Measurements from ENCODE around the gene POP5.

Gene POP5

DNA sequence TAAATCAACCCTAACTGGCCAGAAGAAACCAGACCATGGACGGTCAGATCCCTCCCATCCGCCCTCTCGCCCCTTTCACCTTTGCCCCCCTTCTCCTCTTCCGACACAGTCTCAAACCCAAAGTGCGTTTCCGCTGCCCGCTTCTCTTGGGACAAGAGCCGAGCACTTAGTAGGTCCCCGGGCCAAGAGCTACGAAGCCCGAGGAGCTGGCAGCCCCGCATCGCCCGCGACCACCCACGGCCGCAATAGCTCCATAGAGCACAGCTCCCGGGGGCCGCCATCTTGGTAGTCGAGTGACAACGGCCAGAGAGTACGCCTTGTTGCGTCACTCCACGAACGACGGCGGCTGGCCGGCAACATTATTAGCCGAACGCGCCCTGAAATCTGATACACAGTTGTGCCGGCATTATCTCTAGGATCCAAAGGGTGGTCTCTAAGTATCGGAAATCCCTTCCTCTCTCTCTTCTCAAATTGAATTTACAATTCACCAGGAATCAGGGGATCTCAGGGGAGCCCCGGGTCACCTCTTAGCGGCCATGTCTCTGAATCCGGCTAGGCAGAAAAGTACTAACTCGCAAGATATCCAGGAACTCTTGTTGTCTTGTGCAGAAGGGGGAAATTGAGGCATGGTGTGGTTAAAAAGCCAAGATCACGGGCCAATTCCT, 52.2 kb downstream of the POP5 start, which contains the start of gene COQ5 (continued):
- TF ChIP-seq, protein P1, sequence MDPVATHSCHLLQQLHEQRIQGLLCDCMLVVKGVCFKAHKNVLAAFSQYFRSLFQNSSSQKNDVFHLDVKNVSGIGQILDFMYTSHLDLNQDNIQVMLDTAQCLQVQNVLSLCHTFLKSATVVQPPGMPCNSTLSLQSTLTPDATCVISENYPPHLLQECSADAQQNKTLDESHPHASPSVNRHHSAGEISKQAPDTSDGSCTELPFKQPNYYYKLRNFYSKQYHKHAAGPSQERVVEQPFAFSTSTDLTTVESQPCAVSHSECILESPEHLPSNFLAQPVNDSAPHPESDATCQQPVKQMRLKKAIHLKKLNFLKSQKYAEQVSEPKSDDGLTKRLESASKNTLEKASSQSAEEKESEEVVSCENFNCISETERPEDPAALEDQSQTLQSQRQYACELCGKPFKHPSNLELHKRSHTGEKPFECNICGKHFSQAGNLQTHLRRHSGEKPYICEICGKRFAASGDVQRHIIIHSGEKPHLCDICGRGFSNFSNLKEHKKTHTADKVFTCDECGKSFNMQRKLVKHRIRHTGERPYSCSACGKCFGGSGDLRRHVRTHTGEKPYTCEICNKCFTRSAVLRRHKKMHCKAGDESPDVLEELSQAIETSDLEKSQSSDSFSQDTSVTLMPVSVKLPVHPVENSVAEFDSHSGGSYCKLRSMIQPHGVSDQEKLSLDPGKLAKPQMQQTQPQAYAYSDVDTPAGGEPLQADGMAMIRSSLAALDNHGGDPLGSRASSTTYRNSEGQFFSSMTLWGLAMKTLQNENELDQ (tag by site-specific recombination; IDR thresholded peaks at IDR 0.05; ENCODE audit: low read depth) = no peak
- no peak for TF ChIP-seq ZNF433 (tag by site-specific recombination; IDR thresholded peaks at IDR 0.05; ENCODE audit: low read depth)
- no peak for TF ChIP-seq RBAK (tag by site-specific recombination; IDR thresholded peaks at IDR 0.05)
- TF ChIP-seq ZNF629 (tag by site-specific recombination; IDR thresholded peaks at IDR 0.05) = peak; percentile 97
- TF ChIP-seq, protein P2, sequence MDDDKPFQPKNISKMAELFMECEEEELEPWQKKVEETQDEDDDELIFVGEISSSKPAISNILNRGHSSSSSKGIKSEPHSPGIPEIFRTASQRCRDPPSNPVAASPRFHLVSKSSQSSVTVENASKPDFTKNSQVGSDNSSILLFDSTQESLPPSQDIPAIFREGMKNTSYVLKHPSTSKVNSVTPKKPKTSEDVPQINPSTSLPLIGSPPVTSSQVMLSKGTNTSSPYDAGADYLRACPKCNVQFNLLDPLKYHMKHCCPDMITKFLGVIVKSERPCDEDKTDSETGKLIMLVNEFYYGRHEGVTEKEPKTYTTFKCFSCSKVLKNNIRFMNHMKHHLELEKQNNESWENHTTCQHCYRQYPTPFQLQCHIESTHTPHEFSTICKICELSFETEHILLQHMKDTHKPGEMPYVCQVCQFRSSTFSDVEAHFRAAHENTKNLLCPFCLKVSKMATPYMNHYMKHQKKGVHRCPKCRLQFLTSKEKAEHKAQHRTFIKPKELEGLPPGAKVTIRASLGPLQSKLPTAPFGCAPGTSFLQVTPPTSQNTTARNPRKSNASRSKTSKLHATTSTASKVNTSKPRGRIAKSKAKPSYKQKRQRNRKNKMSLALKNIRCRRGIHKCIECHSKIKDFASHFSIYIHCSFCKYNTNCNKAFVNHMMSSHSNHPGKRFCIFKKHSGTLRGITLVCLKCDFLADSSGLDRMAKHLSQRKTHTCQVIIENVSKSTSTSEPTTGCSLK (tag by site-specific recombination; IDR thresholded peaks at IDR 0.05) = no peak
- 0 out of 2 replicates have a peak, but pooled peaks have one; percentile 5 for TF ChIP-seq OSR2 (tag by site-specific recombination; IDR thresholded peaks at IDR 0.05)
- peak; percentile 8; the same call in 1 of the 2 replicates for TF ChIP-seq ZNF623 (tag by site-specific recombination; IDR thresholded peaks at IDR 0.05)
- peak; percentile 85 for TF ChIP-seq ZNF660 (tag by site-specific recombination; IDR thresholded peaks at IDR 0.05)
- TF ChIP-seq, protein P3, sequence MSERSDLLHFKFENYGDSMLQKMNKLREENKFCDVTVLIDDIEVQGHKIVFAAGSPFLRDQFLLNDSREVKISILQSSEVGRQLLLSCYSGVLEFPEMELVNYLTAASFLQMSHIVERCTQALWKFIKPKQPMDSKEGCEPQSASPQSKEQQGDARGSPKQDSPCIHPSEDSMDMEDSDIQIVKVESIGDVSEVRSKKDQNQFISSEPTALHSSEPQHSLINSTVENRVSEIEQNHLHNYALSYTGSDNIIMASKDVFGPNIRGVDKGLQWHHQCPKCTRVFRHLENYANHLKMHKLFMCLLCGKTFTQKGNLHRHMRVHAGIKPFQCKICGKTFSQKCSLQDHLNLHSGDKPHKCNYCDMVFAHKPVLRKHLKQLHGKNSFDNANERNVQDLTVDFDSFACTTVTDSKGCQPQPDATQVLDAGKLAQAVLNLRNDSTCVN (tag by site-specific recombination; optimal IDR thresholded peaks at IDR 0.05) = peak; percentile 27
- TF ChIP-seq, protein P4, sequence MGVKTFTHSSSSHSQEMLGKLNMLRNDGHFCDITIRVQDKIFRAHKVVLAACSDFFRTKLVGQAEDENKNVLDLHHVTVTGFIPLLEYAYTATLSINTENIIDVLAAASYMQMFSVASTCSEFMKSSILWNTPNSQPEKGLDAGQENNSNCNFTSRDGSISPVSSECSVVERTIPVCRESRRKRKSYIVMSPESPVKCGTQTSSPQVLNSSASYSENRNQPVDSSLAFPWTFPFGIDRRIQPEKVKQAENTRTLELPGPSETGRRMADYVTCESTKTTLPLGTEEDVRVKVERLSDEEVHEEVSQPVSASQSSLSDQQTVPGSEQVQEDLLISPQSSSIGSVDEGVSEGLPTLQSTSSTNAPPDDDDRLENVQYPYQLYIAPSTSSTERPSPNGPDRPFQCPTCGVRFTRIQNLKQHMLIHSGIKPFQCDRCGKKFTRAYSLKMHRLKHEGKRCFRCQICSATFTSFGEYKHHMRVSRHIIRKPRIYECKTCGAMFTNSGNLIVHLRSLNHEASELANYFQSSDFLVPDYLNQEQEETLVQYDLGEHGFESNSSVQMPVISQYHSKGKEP (tag by site-specific recombination; IDR thresholded peaks at IDR 0.05) = 0 out of 2 replicates have a peak, but pooled peaks have one; percentile 6
- TF ChIP-seq ZNF624 (tag by site-specific recombination; IDR thresholded peaks at IDR 0.05) = no peak
- peak; percentile 63 for TF ChIP-seq WT1 (tag by site-specific recombination; IDR thresholded peaks at IDR 0.05)
- no peak for TF ChIP-seq ZNF16 (tag by site-specific recombination; IDR thresholded peaks at IDR 0.05; ENCODE audit: low read depth)
- TF ChIP-seq, protein P5, sequence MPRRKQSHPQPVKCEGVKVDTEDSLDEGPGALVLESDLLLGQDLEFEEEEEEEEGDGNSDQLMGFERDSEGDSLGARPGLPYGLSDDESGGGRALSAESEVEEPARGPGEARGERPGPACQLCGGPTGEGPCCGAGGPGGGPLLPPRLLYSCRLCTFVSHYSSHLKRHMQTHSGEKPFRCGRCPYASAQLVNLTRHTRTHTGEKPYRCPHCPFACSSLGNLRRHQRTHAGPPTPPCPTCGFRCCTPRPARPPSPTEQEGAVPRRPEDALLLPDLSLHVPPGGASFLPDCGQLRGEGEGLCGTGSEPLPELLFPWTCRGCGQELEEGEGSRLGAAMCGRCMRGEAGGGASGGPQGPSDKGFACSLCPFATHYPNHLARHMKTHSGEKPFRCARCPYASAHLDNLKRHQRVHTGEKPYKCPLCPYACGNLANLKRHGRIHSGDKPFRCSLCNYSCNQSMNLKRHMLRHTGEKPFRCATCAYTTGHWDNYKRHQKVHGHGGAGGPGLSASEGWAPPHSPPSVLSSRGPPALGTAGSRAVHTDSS (tag by site-specific recombination; IDR thresholded peaks at IDR 0.05) = no peak
- TF ChIP-seq ZNF747 (tag by site-specific recombination; IDR thresholded peaks at IDR 0.05) = no peak
- TF ChIP-seq, protein P6, sequence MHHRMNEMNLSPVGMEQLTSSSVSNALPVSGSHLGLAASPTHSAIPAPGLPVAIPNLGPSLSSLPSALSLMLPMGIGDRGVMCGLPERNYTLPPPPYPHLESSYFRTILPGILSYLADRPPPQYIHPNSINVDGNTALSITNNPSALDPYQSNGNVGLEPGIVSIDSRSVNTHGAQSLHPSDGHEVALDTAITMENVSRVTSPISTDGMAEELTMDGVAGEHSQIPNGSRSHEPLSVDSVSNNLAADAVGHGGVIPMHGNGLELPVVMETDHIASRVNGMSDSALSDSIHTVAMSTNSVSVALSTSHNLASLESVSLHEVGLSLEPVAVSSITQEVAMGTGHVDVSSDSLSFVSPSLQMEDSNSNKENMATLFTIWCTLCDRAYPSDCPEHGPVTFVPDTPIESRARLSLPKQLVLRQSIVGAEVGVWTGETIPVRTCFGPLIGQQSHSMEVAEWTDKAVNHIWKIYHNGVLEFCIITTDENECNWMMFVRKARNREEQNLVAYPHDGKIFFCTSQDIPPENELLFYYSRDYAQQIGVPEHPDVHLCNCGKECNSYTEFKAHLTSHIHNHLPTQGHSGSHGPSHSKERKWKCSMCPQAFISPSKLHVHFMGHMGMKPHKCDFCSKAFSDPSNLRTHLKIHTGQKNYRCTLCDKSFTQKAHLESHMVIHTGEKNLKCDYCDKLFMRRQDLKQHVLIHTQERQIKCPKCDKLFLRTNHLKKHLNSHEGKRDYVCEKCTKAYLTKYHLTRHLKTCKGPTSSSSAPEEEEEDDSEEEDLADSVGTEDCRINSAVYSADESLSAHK (tag by site-specific recombination; IDR thresholded peaks at IDR 0.05) = 0 out of 2 replicates have a peak, but pooled peaks have one; percentile 17
- TF ChIP-seq, protein P7, sequence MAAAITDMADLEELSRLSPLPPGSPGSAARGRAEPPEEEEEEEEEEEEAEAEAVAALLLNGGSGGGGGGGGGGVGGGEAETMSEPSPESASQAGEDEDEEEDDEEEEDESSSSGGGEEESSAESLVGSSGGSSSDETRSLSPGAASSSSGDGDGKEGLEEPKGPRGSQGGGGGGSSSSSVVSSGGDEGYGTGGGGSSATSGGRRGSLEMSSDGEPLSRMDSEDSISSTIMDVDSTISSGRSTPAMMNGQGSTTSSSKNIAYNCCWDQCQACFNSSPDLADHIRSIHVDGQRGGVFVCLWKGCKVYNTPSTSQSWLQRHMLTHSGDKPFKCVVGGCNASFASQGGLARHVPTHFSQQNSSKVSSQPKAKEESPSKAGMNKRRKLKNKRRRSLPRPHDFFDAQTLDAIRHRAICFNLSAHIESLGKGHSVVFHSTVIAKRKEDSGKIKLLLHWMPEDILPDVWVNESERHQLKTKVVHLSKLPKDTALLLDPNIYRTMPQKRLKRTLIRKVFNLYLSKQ (tag by site-specific recombination; IDR thresholded peaks at IDR 0.05; ENCODE audit: borderline replicate concordance) = no peak
- peak; percentile 92 for TF ChIP-seq ZBTB7A (tag by site-specific recombination; IDR thresholded peaks at IDR 0.05; ENCODE audit: low read depth)
- no peak for TF ChIP-seq ZFP41 (tag by site-specific recombination; IDR thresholded peaks at IDR 0.05; ENCODE audit: borderline replicate concordance)
- TF ChIP-seq ZNF654 (tag by site-specific recombination; IDR thresholded peaks at IDR 0.05; ENCODE audit: low read depth) = no peak
- TF ChIP-seq ZNF202 (tag by site-specific recombination; IDR thresholded peaks at IDR 0.05; ENCODE audit: borderline replicate concordance) = no peak
- TF ChIP-seq, protein P8, sequence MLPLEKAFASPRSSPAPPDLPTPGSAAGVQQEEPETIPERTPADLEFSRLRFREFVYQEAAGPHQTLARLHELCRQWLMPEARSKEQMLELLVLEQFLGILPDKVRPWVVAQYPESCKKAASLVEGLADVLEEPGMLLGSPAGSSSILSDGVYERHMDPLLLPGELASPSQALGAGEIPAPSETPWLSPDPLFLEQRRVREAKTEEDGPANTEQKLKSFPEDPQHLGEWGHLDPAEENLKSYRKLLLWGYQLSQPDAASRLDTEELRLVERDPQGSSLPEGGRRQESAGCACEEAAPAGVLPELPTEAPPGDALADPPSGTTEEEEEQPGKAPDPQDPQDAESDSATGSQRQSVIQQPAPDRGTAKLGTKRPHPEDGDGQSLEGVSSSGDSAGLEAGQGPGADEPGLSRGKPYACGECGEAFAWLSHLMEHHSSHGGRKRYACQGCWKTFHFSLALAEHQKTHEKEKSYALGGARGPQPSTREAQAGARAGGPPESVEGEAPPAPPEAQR (tag by site-specific recombination; IDR thresholded peaks at IDR 0.05) = no peak
- no peak for TF ChIP-seq ZNF266 (tag by site-specific recombination; IDR thresholded peaks at IDR 0.05; ENCODE audit: low read depth)
- peak; percentile 67; the same call in 1 of the 2 replicates for TF ChIP-seq MZF1 (tag by site-specific recombination; IDR thresholded peaks at IDR 0.05; ENCODE audit: borderline replicate concordance)
